ENCODE results near the gene WIPF2. TPM values are rescaled to one million over a fixed set of nuclear protein-coding genes. Genes with fewer than 3 reads are reported as not detected.

Gene WIPF2
- total and polyA plus RNA-seq, 2 of the 8 experiments (the other 6 are each of a cell fraction or from before 2014, with no cell fraction given): 6.9 to 25.3 TPM

GRCh38 chr17:40241252-40241834 is 22.2 kb downstream of the WIPF2 start (continued):
- TF ChIP-seq CHD7 (IDR thresholded peaks at IDR 0.05; ENCODE audit: insufficient replicate concordance, low read length) (no peak), BACH1 (IDR thresholded peaks at IDR 0.05; ENCODE audit: low read length) (no peak), MAX (IDR thresholded peaks at IDR 0.05) (no peak), CEBPB (IDR thresholded peaks at IDR 0.05; ENCODE audit: low read depth, low read length) (no peak), ASH2L (IDR thresholded peaks at IDR 0.05; ENCODE audit: low read length) (no peak), BRCA1 (IDR thresholded peaks at IDR 0.05; ENCODE audit: low read depth, low read length) (no peak), TAF1 (IDR thresholded peaks at IDR 0.05; ENCODE audit: low read depth, low read length) (no peak), BCL11A (IDR thresholded peaks at IDR 0.05; ENCODE audit: low read depth in 2 of 2, low read length in 2 of 2) (no peak)
